Effector memory CD4-positive, alpha-beta T cell (primary cell): ENCODE data around the gene PNPLA2.

Experiments used
- DNase-seq, 3 donors: peaks; one replicate each; pipeline ENCODE4 v3.0.0-alpha.2; 2020
- H3K27ac ChIP-seq: 2 replicates; pipeline ENCODE4 v1.7.0; 2013; ENCODE audit warnings: mild to moderate bottlenecking, low read length, moderate library complexity; ENCODE audit not compliant: insufficient read depth, poor library complexity, severe bottlenecking
- H3K27me3 ChIP-seq: replicated peaks from 2 replicates; pipeline ENCODE4 v1.7.0; 2013; ENCODE audit warnings: mild to moderate bottlenecking, low read length; ENCODE audit not compliant: insufficient read depth, control insufficient read depth, poor library complexity, severe bottlenecking
- H3K36me3 ChIP-seq: 2 replicates; pipeline ENCODE4 v1.7.0; 2013; ENCODE audit warnings: mild to moderate bottlenecking, low read length, moderate library complexity; ENCODE audit not compliant: control insufficient read depth, insufficient read depth
- H3K4me1 ChIP-seq: 2 replicates; pipeline ENCODE4 v1.7.0; 2013; ENCODE audit warnings: low read length, mild to moderate bottlenecking; ENCODE audit not compliant: control insufficient read depth, insufficient read depth, poor library complexity, severe bottlenecking
- H3K4me3 ChIP-seq: 2 replicates; pipeline ENCODE4 v1.7.0; 2013; ENCODE audit warnings: low read length, low read depth, mild to moderate bottlenecking; ENCODE audit not compliant: insufficient read depth, poor library complexity, severe bottlenecking
- H3K9me3 ChIP-seq: 2 replicates; pipeline ENCODE4 v1.7.0; 2013; ENCODE audit warnings: mild to moderate bottlenecking, low read length, moderate library complexity; ENCODE audit not compliant: control insufficient read depth

PNPLA2 gene

DNA sequence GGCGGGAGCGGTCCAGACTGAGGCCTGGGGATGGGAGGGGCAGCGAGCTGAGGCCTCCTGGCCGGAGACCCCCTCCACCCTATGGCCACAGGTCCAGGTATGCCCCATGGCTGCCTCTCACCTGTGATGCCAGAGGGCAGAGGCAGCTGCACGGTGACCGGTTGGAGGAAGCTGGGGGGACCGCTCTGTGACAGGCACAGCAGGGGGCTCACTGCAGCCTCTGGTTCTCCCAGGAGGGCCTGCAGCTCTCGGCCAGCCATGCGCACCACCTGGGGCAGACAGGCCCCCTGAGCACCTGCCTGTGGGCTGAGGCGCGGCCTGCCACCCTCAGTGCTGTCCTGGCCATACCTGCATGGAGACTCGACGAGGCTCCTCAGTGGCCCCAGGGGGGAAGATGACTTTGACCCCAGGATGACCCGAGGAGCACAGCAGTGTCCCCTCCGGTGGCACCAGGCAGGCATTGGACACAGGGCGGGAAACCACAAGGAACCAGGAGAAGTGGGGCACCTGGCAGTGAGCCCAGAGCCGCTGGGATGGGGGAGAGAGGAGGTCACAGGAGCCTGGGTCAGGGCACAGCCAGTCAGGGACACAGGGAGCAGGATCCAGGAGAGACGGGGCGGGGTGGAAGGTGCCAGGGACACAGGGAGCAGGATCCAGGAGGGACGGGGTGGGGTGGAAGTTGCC, 17.5 kb upstream of the PNPLA2 start:
- Histone ChIP-seq H3K9me3 (no peaks in the 10 kb centered on the region), H3K36me3 (peaks cover 13% of the 10 kb centered on the region), H3K27me3 (no peaks in the 10 kb centered on the region), H3K27ac (no peak overlapping the region), H3K4me1 (peaks cover 30% of the 10 kb centered on the region), H3K4me3 (no peak overlapping the region)
- DNase-seq: no peak

GRCh38 chr11:802018-802617, 16.6 kb upstream of the PNPLA2 start:
- H3K36me3 ChIP-seq: peaks cover 13% of the 10 kb centered on the region
- peaks cover 21% of the 10 kb centered on the region for H3K4me1 ChIP-seq
- H3K27ac ChIP-seq: no peak overlapping the region
- H3K9me3 ChIP-seq: no peaks in the 10 kb centered on the region
- H3K4me3 ChIP-seq: no peak overlapping the region
- DNase-seq: no peak
- H3K27me3 ChIP-seq: no peaks in the 10 kb centered on the region

DNA sequence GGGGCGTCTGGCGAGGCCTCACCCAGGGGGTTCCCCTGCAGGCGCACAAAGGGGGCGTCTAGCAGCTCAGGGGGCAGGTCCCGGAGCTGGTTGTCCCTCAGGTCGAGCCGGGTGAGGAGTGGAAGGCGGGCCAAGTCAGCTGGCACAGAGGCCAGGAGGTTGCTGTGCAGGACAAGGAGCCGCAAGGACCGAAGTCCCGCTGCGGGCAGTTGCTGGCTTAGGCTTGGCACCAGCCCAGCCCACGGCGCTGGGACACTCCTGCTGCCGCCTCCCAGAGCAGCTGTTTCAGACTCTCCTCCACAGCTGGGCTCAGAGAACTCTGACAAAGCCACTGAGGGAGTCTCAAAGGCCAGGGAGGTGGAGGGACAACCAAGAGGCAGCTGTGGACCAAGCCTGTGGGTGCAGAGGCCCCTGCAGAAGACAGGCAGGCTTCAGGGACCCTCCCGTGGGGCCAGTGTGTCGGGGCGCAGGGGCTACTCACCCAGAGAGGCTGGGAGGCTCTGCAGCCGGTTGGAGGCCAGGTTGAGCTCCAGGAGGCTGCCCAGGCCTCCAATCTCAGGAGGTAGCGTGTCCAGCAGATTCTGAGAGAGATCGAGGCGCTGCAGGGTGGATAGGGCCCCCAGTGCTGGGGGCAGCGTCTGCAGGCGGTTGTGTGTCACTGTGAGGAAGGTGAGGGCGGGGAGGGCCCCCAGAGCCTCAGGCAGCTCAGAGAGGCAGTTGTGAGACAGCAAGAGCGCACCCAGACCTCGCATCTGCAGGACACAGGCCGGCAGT, 15.8 kb upstream of the PNPLA2 start:
- H3K27me3 ChIP-seq: no peaks in the 10 kb centered on the region
- no peaks in the 10 kb centered on the region for H3K9me3 ChIP-seq
- no peak overlapping the region for H3K4me3 ChIP-seq
- H3K27ac ChIP-seq: no peak overlapping the region
- H3K36me3 ChIP-seq: peaks cover 13% of the 10 kb centered on the region
- no peak for DNase-seq
- peaks cover 15% of the 10 kb centered on the region for H3K4me1 ChIP-seq

- Histone ChIP-seq H3K9me3 (no peaks in the 10 kb centered on the region), H3K36me3 (peaks cover 13% of the 10 kb centered on the region), H3K4me1 (peaks cover 16% of the 10 kb centered on the region), H3K27me3 (no peaks in the 10 kb centered on the region), H3K27ac (no peak overlapping the region), H3K4me3 (no peak overlapping the region)
- DNase-seq: no peak
These were observed 15.3 kb upstream of the PNPLA2 start for GRCh38 chr11:803467-803742.

GRCh38 chr11:803770-804598, 14.7 kb upstream of the PNPLA2 start:
- Histone ChIP-seq H3K27ac (peak overlapping the region; percentile 77), H3K36me3 (peaks cover 13% of the 10 kb centered on the region), H3K4me3 (peak overlapping the region; percentile 75), H3K27me3 (no peaks in the 10 kb centered on the region), H3K9me3 (no peaks in the 10 kb centered on the region), H3K4me1 (peaks cover 22% of the 10 kb centered on the region)
- DNase-seq: no peak

- Histone ChIP-seq H3K9me3 (no peaks in the 10 kb centered on the region), H3K27ac (peak overlapping the region; percentile 77), H3K4me1 (peaks cover 24% of the 10 kb centered on the region), H3K27me3 (no peaks in the 10 kb centered on the region), H3K4me3 (peak overlapping the region; percentile 75), H3K36me3 (peaks cover 13% of the 10 kb centered on the region)
- DNase-seq: no peak
These were observed 14.1 kb upstream of the PNPLA2 start for GRCh38 chr11:804599-804964.

DNA sequence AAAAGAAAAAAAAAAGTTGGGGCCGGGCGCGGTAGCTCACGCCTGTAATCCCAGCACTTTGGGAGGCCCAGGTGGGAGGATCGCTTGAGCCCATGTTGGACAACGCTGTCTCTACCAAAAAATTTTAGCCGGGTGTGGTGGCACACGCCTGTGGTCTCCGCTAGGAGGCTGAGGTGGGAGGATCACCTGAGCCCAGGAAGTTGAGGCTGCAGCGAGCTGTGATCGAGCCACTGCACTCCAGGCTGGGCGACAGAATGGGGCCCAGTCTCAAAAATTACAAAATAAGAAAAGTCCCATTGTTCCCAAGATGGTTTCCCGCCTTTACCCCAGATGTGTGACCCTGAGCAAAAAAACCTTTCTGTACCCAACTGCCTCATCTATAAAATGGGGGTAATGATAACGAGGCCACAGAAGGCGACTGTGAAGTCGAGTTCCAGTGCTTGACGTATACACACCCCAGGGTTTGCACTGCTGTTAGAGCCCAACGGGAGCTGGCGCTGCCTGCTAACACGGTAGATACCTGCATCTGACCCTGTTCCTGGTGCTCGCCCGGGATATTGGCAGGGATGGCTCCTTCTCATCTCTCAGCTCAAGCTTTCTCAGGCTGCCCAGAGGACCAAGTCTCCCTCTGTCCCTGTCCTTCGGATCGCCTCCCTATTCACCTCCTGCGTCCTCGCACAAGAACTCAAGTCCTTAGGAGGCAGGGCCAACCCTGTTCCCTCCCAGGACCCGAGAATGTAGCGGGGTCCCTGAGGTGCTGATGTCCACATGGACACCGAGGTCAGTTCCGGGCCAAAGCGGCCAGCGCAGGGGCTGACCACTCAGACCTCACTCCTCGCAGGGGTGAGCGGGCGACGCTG, 10.1 kb upstream of the PNPLA2 start:
- Histone ChIP-seq H3K9me3 (no peaks in the 10 kb centered on the region), H3K27ac (peak overlapping the region; percentile 98), H3K27me3 (no peaks in the 10 kb centered on the region), H3K36me3 (peaks cover 26% of the 10 kb centered on the region), H3K4me3 (peak overlapping the region; percentile 98), H3K4me1 (peaks cover 37% of the 10 kb centered on the region)
- peak in 2 of 3 donors; percentile 16 to 36 for DNase-seq

- Histone ChIP-seq H3K36me3 (peaks cover 26% of the 10 kb centered on the region), H3K27me3 (no peaks in the 10 kb centered on the region), H3K4me3 (peak within 1 kb of the TSS; percentile 98), H3K27ac (peak within 1 kb of the TSS; percentile 98), H3K4me1 (peaks cover 32% of the 10 kb centered on the region), H3K9me3 (no peaks in the 10 kb centered on the region)
- DNase-seq: peak; percentile 93 to 97 (median 95)
These were observed 9.3 kb upstream of the PNPLA2 start, which contains the start of gene RPLP2 for GRCh38 chr11:809287-810039. TSS of gene RPLP2 (plus strand) at chr11:809967. CDS start at chr11:810235, 268 bp downstream.
